Psoas muscle (tissue), 8 donors: ENCODE results near the gene PSMB10. TPM values are rescaled to one million over a fixed set of nuclear protein-coding genes. Genes with fewer than 3 reads are reported as not detected.
A peak's percentile ranks its signal among the peaks of the same experiment; 100 is the strongest.

ENCODE experiments used
- ATAC-seq, 4 donors: fragments of 200-7000 bp; cut with Tn5 transposase; one replicate each; pipeline ENCODE4 v1.9.1; 2020; ENCODE audit warnings: moderate library complexity in 3 of 4, mild to moderate bottlenecking in 2 of 4
- DNase-seq, 2 donors: peaks; one replicate each; pipeline ENCODE4 v3.0.0-alpha.2; 2020
- H3K27ac ChIP-seq: fragments of 200-600 bp; one replicate; pipeline ENCODE4 v1.8.0; 2022
- H3K27me3 ChIP-seq, 3 donors: fragments of 200-600 bp in 1 of 3; one replicate each; pipeline versions ENCODE4 v1.6.1 to v1.8.0; 2013 to 2022; ENCODE audit warnings: low read length in 2 of 3, mild to moderate bottlenecking in 2 of 3, moderate library complexity in 1 of 3; ENCODE audit not compliant: insufficient read depth in 3 of 3
- H3K36me3 ChIP-seq, 2 donors: fragments of 200-600 bp in 1 of 2; one replicate each; pipeline versions ENCODE4 v1.6.1 to v1.8.0; 2013 to 2022; ENCODE audit warnings: low read depth in 1 of 2, mild to moderate bottlenecking in 1 of 2, moderate library complexity in 1 of 2; ENCODE audit not compliant: insufficient read depth in 1 of 2
- H3K4me1 ChIP-seq: fragments of 200-600 bp; one replicate; pipeline ENCODE4 v1.8.0; 2022
- H3K4me3 ChIP-seq: fragments of 200-600 bp; one replicate; pipeline ENCODE4 v1.8.0; 2022; ENCODE audit warnings: mild to moderate bottlenecking
- H3K9me3 ChIP-seq: fragments of 200-600 bp; one replicate; pipeline ENCODE4 v1.8.0; 2022
- WGBS, 3 donors: extraction: QIAGEN DNeasy Blood & Tissue Kit; methylation state at CpG; one replicate each; pipeline versions ENCODE4 v1.1.6 to v1.1.7; 2013; 5-methylcytosine and 5-hydroxymethylcytosine counted together
- intact Hi-C, 2 donors: fragments of 100-400 bp; cut with DNase I; formaldehyde crosslinking; loops; one replicate each; pipeline versions ENCODE4 v1.11.0 to v1.14.2; 2022
- polyA plus RNA-seq, 3 donors: library from polyadenylated mRNA; stranded (reverse); fragments of 200-250 nt; gene quantifications; one replicate each; pipeline ENCODE4 v1.2.3, GENCODE V29; 2013
- total RNA-seq, 4 donors: library from RNA; stranded (reverse); fragmentation: NEBNext Ultra II Directional in 2 of 4; extraction: Animal tissue kit (Norgen Biotek cat#: 25700) in 2 of 4; gene quantifications; one replicate each; pipeline versions ENCODE4 v1.2.1 to v1.2.4, GENCODE V29; 2021 to 2023
- TF ChIP-seq, protein P1 (sequence below): fragments of 200-600 bp; IDR thresholded peaks from one replicate; pipeline ENCODE4 v1.8.0; 2022; ENCODE audit warnings: antibody characterized with exemption
- donor health status: healthy with polysubstance abuse.
- donor health status: DM: no; HTN: no; CAD: no; lungs with moderate emphysema.
- donor health status: Bipolar disorder and iron deficiency.
- donor health status: healthy.
- donor health status: DM: yes; HTN: yes; CAD: no.
- donor health status: DM: no; HTN: no; CAD: no.
- donor health status: DM: no; HTN: no; CAD: no.
- donor health status: DM: yes; HTN: yes; CAD: no.

PSMB10 gene
- total and polyA plus RNA-seq, 7 donors, result 27.6 to 98.6 (median 34.7) TPM

DNA sequence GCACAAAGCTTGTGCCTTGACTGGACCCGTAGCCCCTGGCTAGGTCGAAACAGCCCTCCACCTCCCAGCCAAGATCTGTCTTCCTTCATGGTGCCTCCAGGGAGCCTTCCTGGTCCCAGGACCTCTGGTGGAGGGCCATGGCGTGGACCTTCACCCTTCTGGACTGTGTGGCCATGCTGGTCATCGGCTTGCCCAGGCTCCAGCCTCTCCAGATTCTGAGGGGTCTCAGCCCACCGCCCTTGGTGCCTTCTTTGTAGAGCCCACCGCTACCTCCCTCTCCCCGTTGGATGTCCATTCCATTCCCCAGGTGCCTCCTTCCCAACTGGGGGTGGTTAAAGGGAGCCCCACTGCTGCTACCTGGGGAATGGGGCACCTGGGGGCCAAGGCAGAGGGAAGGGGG is 8.5 kb downstream of the PSMB10 start:
- intact Hi-C loops, result loop anchor here (1.0 to 10.0 kb wide), 5 partner anchors 45 to 253 kb away; no protein-coding TSS in a partner anchor
- no peak for DNase-seq
- TF ChIP-seq, protein P1, sequence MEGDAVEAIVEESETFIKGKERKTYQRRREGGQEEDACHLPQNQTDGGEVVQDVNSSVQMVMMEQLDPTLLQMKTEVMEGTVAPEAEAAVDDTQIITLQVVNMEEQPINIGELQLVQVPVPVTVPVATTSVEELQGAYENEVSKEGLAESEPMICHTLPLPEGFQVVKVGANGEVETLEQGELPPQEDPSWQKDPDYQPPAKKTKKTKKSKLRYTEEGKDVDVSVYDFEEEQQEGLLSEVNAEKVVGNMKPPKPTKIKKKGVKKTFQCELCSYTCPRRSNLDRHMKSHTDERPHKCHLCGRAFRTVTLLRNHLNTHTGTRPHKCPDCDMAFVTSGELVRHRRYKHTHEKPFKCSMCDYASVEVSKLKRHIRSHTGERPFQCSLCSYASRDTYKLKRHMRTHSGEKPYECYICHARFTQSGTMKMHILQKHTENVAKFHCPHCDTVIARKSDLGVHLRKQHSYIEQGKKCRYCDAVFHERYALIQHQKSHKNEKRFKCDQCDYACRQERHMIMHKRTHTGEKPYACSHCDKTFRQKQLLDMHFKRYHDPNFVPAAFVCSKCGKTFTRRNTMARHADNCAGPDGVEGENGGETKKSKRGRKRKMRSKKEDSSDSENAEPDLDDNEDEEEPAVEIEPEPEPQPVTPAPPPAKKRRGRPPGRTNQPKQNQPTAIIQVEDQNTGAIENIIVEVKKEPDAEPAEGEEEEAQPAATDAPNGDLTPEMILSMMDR, result no peak

DNA sequence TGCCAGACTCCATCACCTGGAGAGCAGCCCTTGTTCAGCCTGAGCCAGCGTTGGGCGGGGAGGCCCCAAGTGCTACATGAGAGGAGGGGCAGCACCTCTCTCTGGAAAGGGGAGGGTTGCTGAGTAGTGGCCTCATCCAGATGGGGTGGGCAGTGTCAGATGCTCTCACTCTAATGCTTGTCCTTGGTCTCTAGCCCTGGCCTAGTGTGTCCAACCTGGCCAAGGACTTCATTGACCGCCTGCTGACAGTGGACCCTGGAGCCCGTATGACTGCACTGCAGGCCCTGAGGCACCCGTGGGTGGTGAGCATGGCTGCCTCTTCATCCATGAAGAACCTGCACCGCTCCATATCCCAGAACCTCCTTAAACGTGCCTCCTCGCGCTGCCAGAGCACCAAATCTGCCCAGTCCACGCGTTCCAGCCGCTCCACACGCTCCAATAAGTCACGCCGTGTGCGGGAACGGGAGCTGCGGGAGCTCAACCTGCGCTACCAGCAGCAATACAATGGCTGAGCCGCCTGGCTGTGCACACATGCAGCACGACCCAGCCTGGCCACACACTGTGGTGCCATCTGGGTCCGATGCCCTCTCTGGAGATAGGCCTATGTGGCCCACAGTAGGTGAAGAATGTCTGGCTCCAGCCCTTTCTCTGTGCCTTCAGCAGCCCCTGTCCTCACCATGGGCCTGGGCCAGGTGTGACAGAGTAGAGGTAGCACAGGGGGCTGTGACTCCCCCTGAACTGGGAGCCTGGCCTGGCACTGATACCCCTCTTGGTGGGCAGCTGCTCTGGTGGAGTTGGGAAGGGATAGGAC is 9.3 kb downstream of the PSMB10 start:
- Histone ChIP-seq H3K9me3 (no peaks in the 10 kb centered on the region), H3K27ac (peak overlapping the region; percentile 83)
- TF ChIP-seq, protein P1, result no peak

More for the DNA sequence above, 8.5 kb downstream of the PSMB10 start:
- WGBS, 3 donors, result 75 to 83% (median 79%) methylated on average over 7 of the region's 7 CpGs
- Histone ChIP-seq H3K9me3 (no peaks in the 10 kb centered on the region), H3K27ac (peak overlapping the region; percentile 83), H3K4me1 (peaks cover 42% of the 10 kb centered on the region), H3K27me3 (no peaks in the 10 kb centered on the region), H3K4me3 (no peak overlapping the region), H3K36me3 (peaks cover 0 to 40% of the 10 kb centered on the region in 2 donors)
- no peak for ATAC-seq

DNA sequence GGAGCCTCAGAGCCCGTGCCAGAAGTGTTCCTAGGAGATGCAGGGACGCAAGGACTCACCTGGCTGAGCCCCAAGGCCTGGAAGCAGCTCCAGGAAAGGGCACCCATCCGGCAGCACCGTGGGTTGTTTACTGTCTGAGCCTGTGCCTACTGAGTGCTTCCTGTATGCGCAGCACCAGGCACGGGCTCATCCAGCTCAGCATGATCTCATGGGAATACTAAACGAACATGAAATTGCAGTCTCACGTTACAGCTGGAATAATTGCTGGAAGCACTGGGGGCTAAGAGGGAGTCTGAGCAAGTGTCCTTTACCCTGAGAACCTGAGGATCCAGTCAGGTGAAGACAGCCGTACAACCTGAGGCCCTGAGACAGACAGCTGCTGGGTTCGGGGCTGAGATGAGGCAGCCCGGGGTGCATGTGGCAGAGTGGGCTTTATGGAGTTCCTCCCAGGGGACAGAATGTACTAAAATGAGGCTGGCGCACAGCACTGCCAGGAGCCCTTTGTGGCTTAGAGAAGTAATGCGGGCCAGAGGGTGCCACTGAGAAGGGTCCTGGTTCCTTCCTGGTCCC is 10.4 kb downstream of the PSMB10 start:
- Histone ChIP-seq H3K36me3 (peaks cover 0 to 40% of the 10 kb centered on the region in 2 donors), H3K27ac (peak overlapping the region; percentile 83), H3K4me1 (peaks cover 54% of the 10 kb centered on the region), H3K27me3 (no peaks in the 10 kb centered on the region), H3K4me3 (peak overlapping the region; percentile 7), H3K9me3 (no peaks in the 10 kb centered on the region)
- 7 to 22% (median 10%) methylated on average over 13 of the region's 13 CpGs for WGBS, 3 donors
- ATAC-seq, result peak; percentile 39 to 73 (median 55)
- TF ChIP-seq, protein P1, result no peak
- DNase-seq, result peak in 1 of 2 donors; percentile 35
- intact Hi-C loops, result loop anchor here (2.0 to 10.0 kb wide), 3 partner anchors 116 to 253 kb away; no protein-coding TSS in a partner anchor

More for the DNA sequence above, 9.3 kb downstream of the PSMB10 start:
- WGBS, 3 donors, result 85 to 91% (median 86%) methylated on average over 22 of the region's 22 CpGs
- peaks cover 48% of the 10 kb centered on the region for H3K4me1 ChIP-seq
- H3K4me3 ChIP-seq, result no peak overlapping the region
- intact Hi-C loops, result loop anchor here (2.0 to 10.0 kb wide), 3 partner anchors 115 to 255 kb away; no protein-coding TSS in a partner anchor
- DNase-seq (no peak), ATAC-seq (no peak)
- H3K36me3 ChIP-seq, result peaks cover 0 to 40% of the 10 kb centered on the region in 2 donors
- no peaks in the 10 kb centered on the region for H3K27me3 ChIP-seq

DNA sequence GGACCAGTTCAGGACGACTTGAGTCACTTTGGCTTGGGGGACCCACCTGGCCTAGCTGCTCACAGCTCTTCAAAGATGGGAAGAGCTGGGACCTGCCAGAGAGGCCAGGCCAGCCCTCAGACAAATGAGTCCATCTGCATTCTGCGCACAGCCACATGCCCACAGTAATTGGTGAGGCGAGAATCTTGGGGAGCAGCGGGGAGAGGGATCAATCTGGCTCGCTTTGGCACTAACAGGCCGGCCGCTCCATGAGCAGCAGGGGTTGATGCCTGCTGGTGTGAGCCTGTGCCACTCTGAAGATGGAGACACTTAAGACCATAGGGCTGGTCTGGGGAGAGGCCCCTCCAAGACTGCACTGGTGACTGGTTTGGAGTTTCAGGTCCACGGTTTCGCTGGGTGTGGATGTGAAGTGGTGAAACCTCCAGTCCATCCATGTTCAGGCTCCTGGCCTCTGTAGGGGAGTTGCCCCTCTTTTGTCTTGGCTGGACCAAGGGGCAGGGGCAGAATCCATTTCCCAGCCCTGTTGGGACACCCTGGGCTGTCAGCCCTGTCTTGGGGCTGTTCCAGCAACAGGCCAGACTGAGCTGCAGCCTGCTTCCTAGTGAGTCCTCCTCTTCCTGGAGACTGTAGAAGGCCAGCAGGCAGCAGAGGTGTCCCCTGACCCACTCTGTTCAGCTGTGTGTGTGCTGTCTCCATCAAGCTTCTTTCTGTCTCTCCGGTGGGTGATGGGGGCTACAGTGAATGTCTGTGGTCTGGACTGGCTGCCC is 12.3 kb downstream of the PSMB10 start:
- 83 to 96% (median 92%) methylated on average over 10 of the region's 10 CpGs for WGBS, 3 donors
- Histone ChIP-seq H3K4me1 (peaks cover 74% of the 10 kb centered on the region), H3K36me3 (peaks cover 0 to 26% of the 10 kb centered on the region in 2 donors), H3K27ac (peak overlapping the region; percentile 83), H3K9me3 (no peaks in the 10 kb centered on the region), H3K4me3 (no peak overlapping the region), H3K27me3 (no peaks in the 10 kb centered on the region)
- intact Hi-C loops, result loop anchor here in 1 of 2 donors (10.0 kb wide), 1 partner anchor 250 kb away; no protein-coding TSS in a partner anchor
- ATAC-seq (no peak), DNase-seq (no peak)
- TF ChIP-seq, protein P1, result no peak
